ENCODE measurements around the gene NFS1. TPM values are rescaled to one million over a fixed set of nuclear protein-coding genes. Genes with fewer than 3 reads are reported as not detected.

The NFS1 gene
- total and polyA plus RNA-seq, 2 of the 4 experiments (the other 2 are of a cell fraction), result 16.5 to 35.6 TPM

DNA sequence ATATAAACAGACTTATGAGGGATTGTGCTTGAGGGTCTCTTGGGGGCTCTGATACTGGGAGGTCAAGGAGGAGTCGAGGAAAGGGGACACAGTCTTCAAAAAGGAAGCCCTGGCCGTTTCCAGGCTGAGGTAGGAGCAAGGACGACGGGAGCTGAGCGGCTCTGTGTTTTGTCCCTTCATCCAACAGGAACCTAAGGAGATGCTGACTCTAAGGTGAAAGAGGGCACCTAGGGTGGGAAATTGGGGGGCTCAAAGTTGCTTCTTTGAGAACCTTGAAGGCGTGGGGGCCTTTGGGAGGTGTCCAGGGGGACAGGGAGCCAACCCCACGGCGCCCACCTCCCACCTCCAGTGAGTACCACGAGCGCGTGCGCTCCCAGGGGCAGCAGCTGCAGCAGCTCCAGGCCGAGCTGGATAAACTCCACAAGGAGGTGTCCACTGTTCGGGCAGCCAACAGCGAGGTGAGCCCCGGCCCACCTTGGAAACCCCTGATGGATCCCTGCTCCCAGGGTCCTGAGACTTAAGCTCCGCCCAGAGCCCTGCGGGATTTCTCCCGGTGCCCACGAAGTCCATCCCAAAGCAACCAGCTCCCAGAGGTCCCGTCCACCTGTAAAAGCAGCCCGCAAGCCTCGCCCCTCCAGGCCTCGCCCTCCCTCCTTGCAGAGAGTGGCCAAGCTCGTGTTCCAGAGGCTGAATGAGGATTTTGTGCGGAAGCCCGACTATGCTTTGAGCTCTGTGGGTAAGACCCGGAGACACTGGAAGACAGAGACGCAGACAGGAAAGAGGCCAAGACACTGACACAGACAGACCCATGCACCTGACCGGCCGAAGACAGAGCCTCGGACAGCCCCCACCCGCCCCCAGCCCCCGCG is 80.7 kb downstream of the NFS1 start:
- peaks cover 7% of the 10 kb centered on the region; the same call in 1 of the 2 replicates for H3K9me1 ChIP-seq (ENCODE audit: insufficient read depth, low read length)
- TF ChIP-seq NFE2L2 (IDR thresholded peaks at IDR 0.05; ENCODE audit: low read depth, low read length) (no peak), POLR2A (IDR thresholded peaks at IDR 0.05; ENCODE audit: low read depth, low read length) (0 out of 2 replicates have a peak, but pooled peaks have one; percentile 15)
- no peak overlapping the region for H2BK20ac ChIP-seq (ENCODE audit: low read depth, low read length)
- POLR2A ChIA-PET (ENCODE audit: unreplicated experiment), result no interaction called here
- peak overlapping the region; percentile 64; the same call in 1 of the 2 replicates for H3K9ac ChIP-seq (ENCODE audit: low read depth, low read length)
- H4K8ac ChIP-seq (ENCODE audit: low read depth in 2 of 2, low read length in 2 of 2), result peak overlapping the region; percentile 3 to 69; a peak in 2 of 4 replicates
- peak overlapping the region; percentile 60 for H3K14ac ChIP-seq (replicated peaks; ENCODE audit: low read depth, low read length)
- CTCF ChIA-PET, result interaction anchor here (0.7 to 1.6 kb wide), 4 partner anchors 11 to 630 kb away, joined by 3 to 5 read pairs (median 4); no protein-coding TSS in a partner anchor
- ATAC-seq (ENCODE audit: low read depth) (no peak), DNase-seq (peak; percentile 23)
- no peaks in the 10 kb centered on the region for H3K27me3 ChIP-seq (ENCODE audit: control insufficient read depth, insufficient read depth, low read length)
- no peak overlapping the region for H3K56ac ChIP-seq (ENCODE audit: extremely low read depth, insufficient read depth, low read length)
- peak overlapping the region; percentile 74 for H3K4me2 ChIP-seq (ENCODE audit: low read depth, low read length)
- H2AFZ ChIP-seq (replicated peaks; ENCODE audit: low read length, poor library complexity), result peak overlapping the region; percentile 96
- 19% methylated on average over 15 of the region's 35 CpGs; no CpG with 5 or more reads in 1 of the 2 experiments for WGBS, 2 experiments (ENCODE audit: extremely low coverage in 2 of 2, insufficient read length in 1 of 2)
- H3K36me3 ChIP-seq (ENCODE audit: control insufficient read depth, insufficient read depth, low read length), result peaks cover 5% of the 10 kb centered on the region; the same call in 1 of the 2 replicates
- no peak overlapping the region; the same call in 2 of the 3 replicates for H2BK15ac ChIP-seq (ENCODE audit: low read depth, low read length)
- H2BK120ac ChIP-seq (ENCODE audit: low read depth, low read length), result no peak overlapping the region
- H3K27ac ChIP-seq (ENCODE audit: insufficient read depth, low read length), result peak overlapping the region; percentile 4; the same call in 1 of the 2 replicates
- no peak overlapping the region for H3K18ac ChIP-seq (ENCODE audit: low read depth, low read length)
- H4K91ac ChIP-seq (ENCODE audit: insufficient read depth, low read depth, low read length), result peak overlapping the region; percentile 55; the same call in 1 of the 2 replicates
- peak overlapping the region; percentile 73 for H3K4me3 ChIP-seq (ENCODE audit: insufficient read depth, low read depth, low read length)
- no TSS peak for BruUV-seq (replicated peaks)
- H4K5ac ChIP-seq (ENCODE audit: low read depth, low read length), result no peak overlapping the region
- peak overlapping the region; percentile 96 for H2AK9ac ChIP-seq (replicated peaks; ENCODE audit: low read depth, low read length, poor library complexity)
- peak overlapping the region; percentile 94 for H3K23ac ChIP-seq (ENCODE audit: low read depth, low read length)
- intact Hi-C loops (cut with micrococcal nuclease), result loop anchor here (10.0 kb wide), 1 partner anchor 104 kb away; no protein-coding TSS in a partner anchor
- dilution Hi-C loops (cut with HindIII; ENCODE audit: low sequenced_read_pairs, unreplicated experiment), result no loop called here
- H3K79me1 ChIP-seq (ENCODE audit: low read depth in 1 of 2, low read length in 2 of 2), result peaks cover 0 to 20% of the 10 kb centered on the region in 2 experiments; a peak in 3 of 4 replicates
- peak overlapping the region; percentile 32 for H3K4ac ChIP-seq (ENCODE audit: low read depth, low read length)
- 0 out of 2 replicates have a peak, but pooled peaks cover 11% of the 10 kb centered on the region for H4K20me1 ChIP-seq (ENCODE audit: insufficient read depth, low read length)
- H2AK5ac ChIP-seq (ENCODE audit: low read depth, low read length), result peak overlapping the region; percentile 57
- in situ Hi-C loops (cut with MboI; ENCODE audit: low sequenced_read_pairs), result no loop called here
- H2BK5ac ChIP-seq (ENCODE audit: low read depth, low read length, poor library complexity, severe bottlenecking), result peak overlapping the region; percentile 6
- H3K9me3 ChIP-seq (ENCODE audit: control insufficient read depth, insufficient read depth, low read length), result no peaks in the 10 kb centered on the region
- peaks cover 13% of the 10 kb centered on the region for H3K4me1 ChIP-seq (ENCODE audit: control insufficient read depth, insufficient read depth, low read length)

Small RNA genes within 50 kb of the gene (microRNA-seq; reads per million reads assigned to microRNA genes)
- not detected for gene RNU6-759P (ENCODE audit: insufficient read depth, insufficient read length)

Small RNA genes within 50 kb of the gene (small RNA-seq; reads per million reads assigned to genes)
- gene RNU6-759P, result 0 to 1.8 (median 0) reads per million in 5 experiments

Other genes starting within 250 kb of the NFS1 start
- 35.1 and 38.3 TPM in 2 replicates for gene CEP250, start 243.8 kb downstream of the NFS1 start, total RNA-seq (2012; rRNA removed)
- gene CEP250, start 243.8 kb downstream of the NFS1 start, polyA plus RNA-seq (2012; rRNA removed), result 22.7 and 23.9 TPM in 2 replicates
- gene C20orf173, start 169.7 kb downstream of the NFS1 start, total RNA-seq (2012; rRNA removed), result not detected in 2 replicates
- not detected in 2 replicates for gene C20orf173, start 169.7 kb downstream of the NFS1 start, polyA plus RNA-seq (2012; rRNA removed)
- gene ERGIC3, start 157.3 kb downstream of the NFS1 start, total RNA-seq (2012; rRNA removed), result 438 and 487 TPM in 2 replicates
- 434 and 437 TPM in 2 replicates for gene ERGIC3, start 157.3 kb downstream of the NFS1 start, polyA plus RNA-seq (2012; rRNA removed)
- 1.8 and 1.9 TPM in 2 replicates for gene SPAG4, start 83.5 kb downstream of the NFS1 start, total RNA-seq (2012; rRNA removed)
- gene SPAG4, start 83.5 kb downstream of the NFS1 start, polyA plus RNA-seq (2012; rRNA removed), result 5.5 and 5.8 TPM in 2 replicates
- 141 and 163 TPM in 2 replicates for gene CPNE1, start 34.5 kb downstream of the NFS1 start, total RNA-seq (2012; rRNA removed)
- gene CPNE1, start 34.5 kb downstream of the NFS1 start, polyA plus RNA-seq (2012; rRNA removed), result 165 and 189 TPM in 2 replicates
- 65.8 and 69.4 TPM in 2 replicates for gene RBM12, start 34.5 kb downstream of the NFS1 start, total RNA-seq (2012; rRNA removed)
- 44.7 and 51.2 TPM in 2 replicates for gene RBM12, start 34.5 kb downstream of the NFS1 start, polyA plus RNA-seq (2012; rRNA removed)
- gene ROMO1, start 53 bp upstream of the NFS1 start, total RNA-seq (2012; rRNA removed), result 223 and 397 TPM in 2 replicates
- gene ROMO1, start 53 bp upstream of the NFS1 start, polyA plus RNA-seq (2012; rRNA removed), result 555 and 601 TPM in 2 replicates
- gene RBM39, start 42.9 kb upstream of the NFS1 start, total RNA-seq (2012; rRNA removed), result 166 and 280 TPM in 2 replicates
- gene RBM39, start 42.9 kb upstream of the NFS1 start, polyA plus RNA-seq (2012; rRNA removed), result 74.3 and 106 TPM in 2 replicates
- 22.0 and 30.3 TPM in 2 replicates for gene PHF20, start 72.7 kb upstream of the NFS1 start, total RNA-seq (2012; rRNA removed)
- gene PHF20, start 72.7 kb upstream of the NFS1 start, polyA plus RNA-seq (2012; rRNA removed), result 22.5 and 23.6 TPM in 2 replicates